Measurements from ENCODE around the gene NELL1. TPM values are rescaled to one million over a fixed set of nuclear protein-coding genes. Genes with fewer than 3 reads are reported as not detected.

The NELL1 gene
- total and polyA plus RNA-seq, 2 donors (not counting 3 experiments of a cell fraction or from before 2014, with no cell fraction given): not detected

GRCh38 chr11:20640401-20640800 is 29.0 kb upstream of the NELL1 start:
- no TSS peak for BruUV-seq (replicated peaks)
- Histone ChIP-seq H3K27me3 (ENCODE audit: control insufficient read depth in 2 of 2, insufficient read depth in 2 of 2, low read length in 2 of 2) (no peaks in the 10 kb centered on the region), H4K20me1 (replicated peaks; ENCODE audit: control insufficient read depth, extremely low read depth, insufficient read depth, low read length) (no peaks in the 10 kb centered on the region), H3K9me3 (replicated peaks; ENCODE audit: control insufficient read depth, insufficient read depth, low read length) (no peaks in the 10 kb centered on the region), H3K9me1 (replicated peaks; ENCODE audit: control insufficient read depth, extremely low read depth, insufficient read depth, low read length) (no peaks in the 10 kb centered on the region), H3K4me3 (replicated peaks in 1 of 3; ENCODE audit: insufficient read depth in 1 of 3, low read depth in 1 of 3, low read length in 3 of 3) (no peak overlapping the region), H3K27ac (ENCODE audit: insufficient read depth, low read depth, low read length) (no peak overlapping the region), H2AFZ (ENCODE audit: low read depth, low read length) (no peak overlapping the region), H3K4me1 (ENCODE audit: control insufficient read depth, extremely low read depth, insufficient read depth, low read length) (no peaks in the 10 kb centered on the region), H3K9ac (replicated peaks; ENCODE audit: extremely low read depth, insufficient read depth, low read length) (no peak overlapping the region), H3K36me3 (ENCODE audit: control insufficient read depth in 2 of 2, extremely low read depth in 1 of 2, insufficient read depth in 2 of 2, low read length in 2 of 2) (no peaks in the 10 kb centered on the region), H3K4me2 (ENCODE audit: insufficient read depth, low read length) (no peak overlapping the region), H3K79me2 (ENCODE audit: control insufficient read depth, insufficient read depth, low read length) (no peaks in the 10 kb centered on the region)
- no peak for FAIRE-seq
- dilution Hi-C loops (cut with MboI; ENCODE audit: extremely low pct_ligation_motif_present, low sequenced_read_pairs) (no loop called here), intact Hi-C loops (cut with micrococcal nuclease) (no loop called here)
- TF ChIP-seq POLR2AphosphoS5 (IDR thresholded peaks at IDR 0.05; ENCODE audit: insufficient read depth, low read depth, low read length): no peak
- DNase-seq (ENCODE audit: low read depth, low spot score): no peak
- ChIA-PET POLR2A (no interaction called here), CTCF (no interaction called here)

- Histone ChIP-seq H3K4me1 (ENCODE audit: control insufficient read depth, extremely low read depth, insufficient read depth, low read length) (no peaks in the 10 kb centered on the region), H4K20me1 (replicated peaks; ENCODE audit: control insufficient read depth, extremely low read depth, insufficient read depth, low read length) (no peaks in the 10 kb centered on the region), H3K4me3 (replicated peaks in 1 of 3; ENCODE audit: insufficient read depth in 1 of 3, low read depth in 1 of 3, low read length in 3 of 3) (no peak overlapping the region), H3K36me3 (ENCODE audit: control insufficient read depth in 2 of 2, extremely low read depth in 1 of 2, insufficient read depth in 2 of 2, low read length in 2 of 2) (no peaks in the 10 kb centered on the region), H3K9me3 (replicated peaks; ENCODE audit: control insufficient read depth, insufficient read depth, low read length) (no peaks in the 10 kb centered on the region), H3K27me3 (ENCODE audit: control insufficient read depth in 2 of 2, insufficient read depth in 2 of 2, low read length in 2 of 2) (no peaks in the 10 kb centered on the region), H3K9me1 (replicated peaks; ENCODE audit: control insufficient read depth, extremely low read depth, insufficient read depth, low read length) (no peaks in the 10 kb centered on the region), H3K4me2 (ENCODE audit: insufficient read depth, low read length) (no peak overlapping the region), H2AFZ (ENCODE audit: low read depth, low read length) (no peak overlapping the region), H3K9ac (replicated peaks; ENCODE audit: extremely low read depth, insufficient read depth, low read length) (no peak overlapping the region), H3K27ac (ENCODE audit: insufficient read depth, low read depth, low read length) (no peak overlapping the region), H3K79me2 (ENCODE audit: control insufficient read depth, insufficient read depth, low read length) (no peaks in the 10 kb centered on the region)
- no peak for DNase-seq (ENCODE audit: low read depth, low spot score)
- ChIA-PET CTCF (no interaction called here), POLR2A (no interaction called here)
- no peak for FAIRE-seq
- intact Hi-C loops (cut with micrococcal nuclease) (no loop called here), dilution Hi-C loops (cut with MboI; ENCODE audit: extremely low pct_ligation_motif_present, low sequenced_read_pairs) (no loop called here)
- no peak for TF ChIP-seq CTCF (IDR thresholded peaks at IDR 0.05; ENCODE audit: extremely low read depth in 1 of 2, insufficient read depth in 1 of 2, low read depth in 1 of 2, low read length in 2 of 2)
- TF ChIP-seq POLR2AphosphoS5 (IDR thresholded peaks at IDR 0.05; ENCODE audit: insufficient read depth, low read depth, low read length): no peak
- TF ChIP-seq GATA2 (IDR thresholded peaks at IDR 0.05; ENCODE audit: insufficient read depth, insufficient read length, low read depth, low read length): no peak
- no peak for TF ChIP-seq MYC (IDR thresholded peaks at IDR 0.05; ENCODE audit: low read depth, low read length)
- no peak for TF ChIP-seq JUN (IDR thresholded peaks at IDR 0.05; ENCODE audit: borderline replicate concordance, insufficient read depth, insufficient read length, low read depth)
- no peak for TF ChIP-seq POLR2A (IDR thresholded peaks at IDR 0.05; ENCODE audit: low read depth, low read length)
- TF ChIP-seq EZH2 (IDR thresholded peaks at IDR 0.05; ENCODE audit: borderline replicate concordance, low read depth, low read length, severe bottlenecking): no peak
- TF ChIP-seq, protein P1, sequence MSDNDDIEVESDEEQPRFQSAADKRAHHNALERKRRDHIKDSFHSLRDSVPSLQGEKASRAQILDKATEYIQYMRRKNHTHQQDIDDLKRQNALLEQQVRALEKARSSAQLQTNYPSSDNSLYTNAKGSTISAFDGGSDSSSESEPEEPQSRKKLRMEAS (IDR thresholded peaks at IDR 0.05; ENCODE audit: insufficient read depth, insufficient read length): no peak
- TF ChIP-seq FOS (IDR thresholded peaks at IDR 0.05; ENCODE audit: borderline replicate concordance, insufficient read depth, low read length): no peak
- BruUV-seq (replicated peaks): no TSS peak
Measured at GRCh38 chr11:20644360-20644759, 25.0 kb upstream of the NELL1 start.

Measured in endothelial cell of umbilical vein (primary cell).